H1 (cell line): ENCODE results near the gene CEACAM16. TPM values are rescaled to one million over a fixed set of nuclear protein-coding genes. Genes with fewer than 3 reads are reported as not detected.

Experiments used
- CTCF ChIA-PET: fragments of 300-600 bp; sonication (Branson Sonifier 250); formaldehyde crosslinking; loops from one replicate; lab custom pipeline; 2021; ENCODE audit not compliant: partially characterized antibody; lab: Charles Lee
- POLR2A ChIA-PET: fragments of 300-600 bp; sonication (Branson Sonifier 250); formaldehyde crosslinking; loops from one replicate; lab custom pipeline; 2021; ENCODE audit warnings: inconsistent platforms; ENCODE audit not compliant: partially characterized antibody; lab: Charles Lee
- DNase-seq, 2 experiments: peaks; one replicate each; pipeline versions ENCODE4 v3.0.0 to v3.0.0-alpha.2; 2010 to 2022; ENCODE audit warnings: low spot score in 2 of 2, low read depth in 1 of 2, mixed read lengths in 1 of 2
- FAIRE-seq: peaks from 2 replicates; lab custom pipeline; 2011; peaks lifted over from hg19 to GRCh38; lab: Jason Lieb, UNC
- H2AFZ ChIP-seq: 2 replicates; pipeline ENCODE4 v1.8.1; 2012; ENCODE audit warnings: low read length, inconsistent platforms
- H2AK5ac ChIP-seq: 2 replicates; pipeline ENCODE4 v1.6.1; 2013; ENCODE audit warnings: low read depth, low read length
- H2BK120ac ChIP-seq: replicated peaks from 2 replicates; pipeline ENCODE3; 2013; ENCODE audit warnings: low read depth, low read length, inconsistent platforms
- H2BK12ac ChIP-seq: 2 replicates; pipeline ENCODE4 v1.6.1; 2013; ENCODE audit warnings: low read depth, low read length
- H2BK15ac ChIP-seq: 2 replicates; pipeline ENCODE4 v1.6.1; 2013; ENCODE audit warnings: low read length
- H2BK20ac ChIP-seq: 2 replicates; pipeline ENCODE4 v1.6.1; 2013; ENCODE audit warnings: low read length
- H2BK5ac ChIP-seq: 2 replicates; pipeline ENCODE4 v1.6.1; 2013; ENCODE audit warnings: low read depth, low read length
- H3K14ac ChIP-seq: 2 replicates; pipeline ENCODE4 v1.6.1; 2013; ENCODE audit warnings: inconsistent platforms; ENCODE audit not compliant: insufficient read length
- H3K18ac ChIP-seq: 2 replicates; pipeline ENCODE4 v1.6.1; 2013; ENCODE audit warnings: low read length; ENCODE audit errors: extremely low read depth
- H3K23ac ChIP-seq: 2 replicates; pipeline ENCODE4 v1.6.1; 2013; ENCODE audit warnings: inconsistent platforms; ENCODE audit not compliant: insufficient read length
- H3K23me2 ChIP-seq: 2 replicates; pipeline ENCODE4 v1.6.1; 2013; ENCODE audit warnings: low read depth, low read length
- H3K27ac ChIP-seq: 2 replicates; pipeline ENCODE4 v1.6.1; 2011; ENCODE audit warnings: low read depth, low read length, inconsistent platforms
- H3K27me3 ChIP-seq, 4 experiments: replicated peaks in 1 of 4; 1 replicate in 1 of 4; 2 replicates in 3 of 4; pipeline versions ENCODE4 v1.6.1 to v1.8.1; 2011 to 2013; ENCODE audit warnings: low read length in 3 of 4, mild to moderate bottlenecking in 3 of 4, inconsistent platforms in 2 of 4, mixed read lengths in 2 of 4, moderate library complexity in 1 of 4; ENCODE audit not compliant: control insufficient read depth in 3 of 4, insufficient read depth in 3 of 4; ENCODE audit errors: extremely low read depth in 1 of 4
- H3K36me3 ChIP-seq, 4 experiments: 2 replicates each; pipeline versions ENCODE4 v1.6.1 to v1.8.1; 2011 to 2013; ENCODE audit warnings: mild to moderate bottlenecking in 4 of 4, low read length in 3 of 4, moderate library complexity in 2 of 4, control low read depth in 1 of 4, inconsistent platforms in 1 of 4; ENCODE audit not compliant: insufficient read depth in 4 of 4, control insufficient read depth in 2 of 4
- H3K4ac ChIP-seq: replicated peaks from 2 replicates; pipeline ENCODE3; 2013; ENCODE audit warnings: low read length, low read depth, mixed read lengths, inconsistent platforms; ENCODE audit not compliant: insufficient read length
- H3K4me1 ChIP-seq, 4 experiments: replicated peaks in 1 of 4; 1 replicate in 1 of 4; 2 replicates in 3 of 4; pipeline versions ENCODE4 v1.6.1 to v1.8.1; 2011 to 2013; ENCODE audit warnings: low read length in 3 of 4, inconsistent platforms in 2 of 4, mixed read lengths in 1 of 4; ENCODE audit not compliant: insufficient read depth in 4 of 4, control insufficient read depth in 3 of 4
- H3K4me2 ChIP-seq, 2 experiments: 2 replicates each; pipeline versions ENCODE4 v1.6.1 to v1.8.1; 2011 to 2013; ENCODE audit warnings: low read depth in 2 of 2, low read length in 2 of 2, control low read depth in 1 of 2, inconsistent platforms in 1 of 2, mild to moderate bottlenecking in 1 of 2; ENCODE audit not compliant: insufficient read depth in 1 of 2
- H3K4me3 ChIP-seq, 4 experiments: fragments of 200-600, 300-600 bp in 1 of 4; sonication (generic), shearing (Covaris generic), sonication (Bioruptor Twin) in 1 of 4; 2 replicates each; pipeline versions ENCODE4 v1.5.1 to v1.8.1; 2011 to 2016; ENCODE audit warnings: low read length in 4 of 4, low read depth in 3 of 4, control low read depth in 2 of 4, inconsistent platforms in 2 of 4, mild to moderate bottlenecking in 2 of 4, mixed read lengths in 1 of 4, moderate library complexity in 1 of 4; ENCODE audit not compliant: insufficient read depth in 2 of 4; ENCODE audit errors: extremely low read depth in 1 of 4
- H3K56ac ChIP-seq: replicated peaks from 2 replicates; pipeline ENCODE3; 2013; ENCODE audit warnings: low read depth, mild to moderate bottlenecking, mixed read lengths, low read length, inconsistent platforms; ENCODE audit not compliant: insufficient read length
- H3K79me1 ChIP-seq: 2 replicates; pipeline ENCODE4 v1.6.1; 2013; ENCODE audit warnings: low read depth, low read length, control low read depth
- H3K79me2 ChIP-seq, 2 experiments: 2 replicates each; pipeline versions ENCODE4 v1.6.1 to v1.8.1; 2012 to 2013; ENCODE audit warnings: low read length in 2 of 2, mild to moderate bottlenecking in 2 of 2, inconsistent platforms in 1 of 2; ENCODE audit not compliant: insufficient read depth in 2 of 2, control insufficient read depth in 1 of 2
- H3K9ac ChIP-seq, 4 experiments: replicated peaks in 1 of 4; 1 replicate in 1 of 4; 2 replicates in 3 of 4; pipeline versions ENCODE4 v1.6.1 to v1.8.1; 2011 to 2013; ENCODE audit warnings: low read depth in 3 of 4, low read length in 3 of 4, control low read depth in 2 of 4, mild to moderate bottlenecking in 2 of 4, moderate library complexity in 2 of 4, inconsistent platforms in 1 of 4; ENCODE audit errors: extremely low read depth in 1 of 4
- H3K9me3 ChIP-seq, 2 experiments: 2 replicates each; pipeline versions ENCODE4 v1.6.1 to v1.8.1; 2012 to 2013; ENCODE audit warnings: mild to moderate bottlenecking in 2 of 2, moderate library complexity in 2 of 2, control low read depth in 1 of 2, inconsistent platforms in 1 of 2, low read depth in 1 of 2, low read length in 1 of 2, mixed read lengths in 1 of 2; ENCODE audit not compliant: insufficient read depth in 2 of 2
- H4K20me1 ChIP-seq, 2 experiments: replicated peaks in 1 of 2; 2 replicates each; pipeline versions ENCODE3 to v1.8.1; 2011 to 2013; ENCODE audit warnings: inconsistent platforms in 2 of 2, low read length in 2 of 2, mild to moderate bottlenecking in 1 of 2; ENCODE audit not compliant: insufficient read depth in 2 of 2, control insufficient read depth in 1 of 2
- H4K5ac ChIP-seq: 2 replicates; pipeline ENCODE4 v1.6.1; 2013; ENCODE audit warnings: low read length, low read depth, mixed read lengths, inconsistent platforms; ENCODE audit not compliant: insufficient read length
- H4K8ac ChIP-seq: 2 replicates; pipeline ENCODE4 v1.8.0; 2013; ENCODE audit warnings: mild to moderate bottlenecking, moderate library complexity, low read length, inconsistent platforms; ENCODE audit not compliant: insufficient read depth; ENCODE audit errors: extremely low read depth
- H4K91ac ChIP-seq: replicated peaks from 2 replicates; pipeline ENCODE3; 2013; ENCODE audit warnings: low read length, mixed read lengths, inconsistent platforms; ENCODE audit not compliant: insufficient read length
- BRCA1 ChIP-seq: IDR thresholded peaks from 2 replicates; pipeline ENCODE4 v1.6.1; 2012; ENCODE audit warnings: low read depth, low read length, improper control_type of control experiment
- RBBP5 ChIP-seq: IDR thresholded peaks from 2 replicates; pipeline ENCODE4 v1.7.1; 2012; ENCODE audit warnings: low read depth, mild to moderate bottlenecking, inconsistent platforms, low read length, moderate library complexity, borderline replicate concordance
- SIN3A ChIP-seq, 2 experiments: IDR thresholded peaks in 1 of 2; conservative IDR thresholded peaks in 1 of 2; 2 replicates each; pipeline ENCODE4 v1.6.1; 2011 to 2012; ENCODE audit warnings: low read length in 2 of 2, improper control_type of control experiment in 1 of 2, low read depth in 1 of 2, mild to moderate bottlenecking in 1 of 2
- SIX5 ChIP-seq: IDR thresholded peaks from 2 replicates; pipeline ENCODE4 v1.6.1; 2011; ENCODE audit warnings: mild to moderate bottlenecking, low read depth, low read length
- SP2 ChIP-seq: IDR thresholded peaks from 2 replicates; pipeline ENCODE4 v1.6.1; 2012; ENCODE audit warnings: mild to moderate bottlenecking, low read length, inconsistent platforms
- SUZ12 ChIP-seq: fragments of 200-600 bp; sonication (generic); IDR thresholded peaks from 2 replicates; pipeline ENCODE4 v1.6.1; 2012; ENCODE audit warnings: mild to moderate bottlenecking, inconsistent platforms, low read length, moderate library complexity, mixed read lengths
- TAF1 ChIP-seq: IDR thresholded peaks from 2 replicates; pipeline ENCODE4 v1.6.1; 2011; ENCODE audit warnings: mild to moderate bottlenecking, low read depth, low read length
- TBP ChIP-seq: IDR thresholded peaks from 2 replicates; pipeline ENCODE4 v1.6.1; 2011; ENCODE audit warnings: low read depth, low read length, improper control_type of control experiment
- ZNF274 ChIP-seq: IDR thresholded peaks from 2 replicates; pipeline ENCODE4 v1.7.0; 2012; ENCODE audit warnings: low read length, borderline replicate concordance; ENCODE audit errors: extremely low read depth
- WGBS, 2 experiments: shearing (Covaris generic) in 1 of 2; methylation state at CpG; one replicate each; pipeline versions ENCODE4 v1.1.6 to v1.1.7; 2013 to 2015; ENCODE audit warnings: low lambda C conversion rate in 2 of 2, mixed read lengths in 2 of 2, inconsistent platforms in 1 of 2, low coverage in 1 of 2, missing lambda C conversion rate in 1 of 2; ENCODE audit not compliant: insufficient replicate concordance in 2 of 2, insufficient coverage in 1 of 2, insufficient read length in 1 of 2; ENCODE audit errors: extremely low coverage in 1 of 2, missing lambda C conversion rate in 1 of 2; 5-methylcytosine and 5-hydroxymethylcytosine counted together
- polyA plus RNA-seq, 7 experiments: library from polyadenylated mRNA; depleted of rRNA in 3 of 7; stranded (reverse) in 5 of 7; unstranded in 2 of 7; fragments of >200 nt in 5 of 7; fragments of 200-250 nt in 2 of 7; gene quantifications; 1 replicate in 5 of 7; 2 replicates in 1 of 7; 4 replicates in 1 of 7; pipeline versions ENCODE4 v1.2.1 to v1.2.3, GENCODE V29; 2011 to 2013; ENCODE audit warnings: missing spikeins in 2 of 7, mixed read lengths in 2 of 7
- total RNA-seq: library from RNA; stranded (reverse); fragmentation: NEBNext Ultra II Directional; extraction: Animal tissue kit (Norgen Biotek cat#: 25700); gene quantifications from 2 replicates; pipeline ENCODE4 v1.2.1, GENCODE V29; 2021

CEACAM16 gene
- total and polyA plus RNA-seq, 2 of the 8 experiments (the other 6 are each of a cell fraction or from before 2014, with no cell fraction given) = not detected

DNA sequence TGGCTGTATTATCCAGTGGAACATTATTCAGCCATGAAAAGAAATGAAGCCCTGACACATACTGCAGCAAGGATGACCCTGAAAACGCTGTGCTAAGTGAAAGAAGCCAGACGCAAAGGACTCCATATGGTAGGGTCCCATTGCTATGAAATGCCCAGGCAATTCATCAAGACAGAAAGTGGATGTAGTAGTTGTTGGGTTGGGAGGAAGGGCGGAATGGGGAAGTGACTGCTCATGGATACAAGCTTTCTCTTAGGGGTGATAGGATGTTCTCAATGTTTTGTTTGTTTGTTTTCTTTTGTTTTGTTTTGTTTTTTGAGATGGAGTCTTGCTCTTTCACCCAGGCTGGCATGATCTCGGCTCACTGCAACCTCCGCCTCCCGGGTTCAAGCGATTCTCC, 11.1 kb upstream of the CEACAM16 start:
- H2BK120ac ChIP-seq = no peak overlapping the region
- POLR2A ChIA-PET = interaction anchor here (1.1 kb wide), 1 partner anchor 14 kb away, joined by 3 read pairs; no protein-coding TSS in a partner anchor
- CTCF ChIA-PET = interaction anchor here (0.8 to 11.2 kb wide), 11 partner anchors 15 to 119 kb away, joined by 3 to 134 read pairs (median 5); partner anchors contain the start of gene CBLC

More for the DNA sequence above, 11.1 kb upstream of the CEACAM16 start:
- no peak overlapping the region for H3K4me2 ChIP-seq
- 0 out of 2 replicates have a peak overlapping the region, but pooled peaks have one; percentile 61 for H2AK5ac ChIP-seq
- H2BK15ac ChIP-seq = no peak overlapping the region
- H3K23me2 ChIP-seq = no peaks in the 10 kb centered on the region; the same call in 1 of the 2 replicates
- H3K4me3 ChIP-seq = no peak overlapping the region
- H3K4me1 ChIP-seq = peaks cover 0 to 12% (median 2%) of the 10 kb centered on the region in 4 experiments; a peak in 4 of 7 replicates
- no peaks in the 10 kb centered on the region for H3K27me3 ChIP-seq
- no peaks in the 10 kb centered on the region for H4K20me1 ChIP-seq
- H3K9me3 ChIP-seq = no peaks in the 10 kb centered on the region
- no peak overlapping the region for H3K23ac ChIP-seq
- no peak overlapping the region; the same call in 1 of the 2 replicates for H2BK20ac ChIP-seq
- no peak overlapping the region for H3K4ac ChIP-seq
- FAIRE-seq (no peak), DNase-seq (no peak)
- no peak overlapping the region for H4K5ac ChIP-seq
- H3K18ac ChIP-seq = no peak overlapping the region
- H3K56ac ChIP-seq = no peak overlapping the region
- no peaks in the 10 kb centered on the region for H3K36me3 ChIP-seq
- no peaks in the 10 kb centered on the region for H3K79me1 ChIP-seq
- no peak overlapping the region for H2AFZ ChIP-seq
- no peak overlapping the region for H3K14ac ChIP-seq
- H3K79me2 ChIP-seq = no peaks in the 10 kb centered on the region
- H4K8ac ChIP-seq = no peak overlapping the region
- 83% methylated on average over 7 of the region's 7 CpGs; no CpG with 5 or more reads in 1 of the 2 experiments for WGBS, 2 experiments
- TF ChIP-seq RBBP5 (no peak), SUZ12 (no peak), SIX5 (no peak), BRCA1 (no peak), TBP (no peak), SP2 (no peak), SIN3A (conservative IDR thresholded peaks at IDR 0.05 in 1 of 2, IDR thresholded peaks at IDR 0.05 in 1 of 2; ENCODE audit: low read depth in 1 of 2, low read length in 2 of 2) (no peak), ZNF274 (no peak), TAF1 (no peak)
- TF ChIP-seq, all 59 proteins: peak for 0
- Histone ChIP-seq H3K9ac (no peak overlapping the region), H2BK5ac (no peak overlapping the region), H3K27ac (no peak overlapping the region), H4K91ac (no peak overlapping the region), H2BK12ac (no peak overlapping the region)
